Amniotic epithelial cell (primary cell): ENCODE results near the gene HNRNPH3.
A peak's percentile ranks its signal among the peaks of the same experiment; 100 is the strongest.
"Not testable (repeated sequence)": the region's sequence is repeated elsewhere in the genome, so short reads cannot be mapped to it uniquely, and the experiment has no call there.

Experiments used
- DNase-seq: peaks from one replicate; pipeline ENCODE4 v3.0.0-alpha.2; 2010; ENCODE audit warnings: low read depth

HNRNPH3 gene

DNA sequence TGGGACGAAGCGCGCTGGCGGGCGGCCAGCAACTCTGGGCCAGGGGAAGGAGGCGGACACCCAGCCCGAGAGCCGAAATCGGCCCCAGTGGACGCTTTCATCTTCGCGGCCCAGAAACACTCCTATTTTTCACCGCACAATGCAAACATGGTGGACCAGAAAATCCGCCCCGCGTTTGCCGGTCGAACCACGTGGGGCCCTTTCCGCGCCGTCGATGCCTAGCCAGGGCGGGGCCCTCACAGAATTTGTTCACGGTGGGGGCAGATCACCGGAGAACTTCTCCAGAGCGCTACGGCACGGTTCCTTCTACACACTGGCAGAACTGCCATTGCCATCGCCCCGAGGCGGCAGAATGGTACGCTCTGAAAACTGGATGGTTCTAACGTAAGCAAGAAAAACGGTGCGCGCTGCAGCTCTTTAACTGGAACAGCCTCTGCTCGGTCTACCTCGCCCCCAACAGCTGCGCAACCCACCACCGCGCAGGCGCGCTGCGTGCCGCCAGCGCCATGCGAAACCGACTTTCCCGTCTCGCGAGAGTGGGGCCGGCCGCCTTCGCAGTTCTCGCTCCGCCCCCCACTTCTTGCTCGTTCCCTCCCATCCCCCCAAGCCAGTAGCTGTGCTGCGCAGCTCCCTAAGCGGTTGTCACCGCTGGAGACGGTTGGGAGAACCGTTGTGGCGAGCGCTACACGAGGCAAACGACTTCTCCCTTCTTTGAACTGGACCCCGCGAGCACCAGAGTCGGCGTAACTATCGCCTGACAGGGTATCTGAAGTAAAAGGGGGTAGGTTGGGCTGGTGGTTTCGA, at the start of gene HNRNPH3:
Gene HNRNPH3, plus strand, starts transcription at position 610 of the 804 bp plus-strand sequence. CDS start 5,158 bp downstream, outside the sequence.
- peak; percentile 93 for DNase-seq

DNA sequence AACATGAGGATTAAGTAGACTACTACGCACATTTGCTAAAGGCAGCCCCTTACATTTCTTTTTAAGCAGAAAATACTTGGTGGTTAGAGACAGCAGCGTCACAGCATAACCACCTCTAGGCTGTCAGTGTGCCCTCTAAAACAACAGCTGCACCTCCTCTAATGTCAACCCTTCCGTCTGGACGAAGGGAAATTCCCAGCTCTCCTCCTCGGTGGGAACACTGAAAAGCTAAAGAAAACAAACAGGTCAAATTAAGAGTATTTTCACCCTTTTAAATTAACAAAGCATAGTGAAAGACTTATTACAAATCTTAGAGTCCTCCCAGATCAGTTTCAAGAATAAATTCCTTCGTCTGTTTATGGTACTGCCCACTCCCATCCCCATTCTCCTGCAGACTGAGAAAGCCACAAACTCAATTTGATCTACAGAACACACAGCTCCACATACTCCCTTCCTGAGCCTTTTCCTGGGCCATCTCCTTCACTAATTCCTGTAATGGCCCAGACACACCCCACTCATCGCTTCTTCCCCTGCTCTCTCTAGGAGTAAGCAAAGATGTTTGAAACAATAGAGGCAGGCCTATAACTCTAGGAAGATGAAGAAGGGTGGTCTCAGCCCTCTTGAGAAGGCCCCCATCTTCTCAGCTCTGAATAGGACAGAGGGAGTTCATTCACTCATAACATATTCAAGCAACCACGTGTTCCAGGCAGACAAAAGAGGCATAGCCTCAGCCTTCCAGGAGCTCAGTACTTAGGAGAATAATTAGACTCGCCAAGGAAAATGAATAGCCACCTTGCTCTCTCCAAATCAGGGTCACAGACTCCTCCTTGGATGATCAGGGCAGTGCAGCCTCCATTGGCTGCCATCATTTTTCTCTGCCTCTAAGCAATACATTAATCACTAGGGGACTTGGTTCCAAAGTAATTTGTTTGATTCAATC, 47.5 kb upstream of the HNRNPH3 start:
- no peak for DNase-seq

DNA sequence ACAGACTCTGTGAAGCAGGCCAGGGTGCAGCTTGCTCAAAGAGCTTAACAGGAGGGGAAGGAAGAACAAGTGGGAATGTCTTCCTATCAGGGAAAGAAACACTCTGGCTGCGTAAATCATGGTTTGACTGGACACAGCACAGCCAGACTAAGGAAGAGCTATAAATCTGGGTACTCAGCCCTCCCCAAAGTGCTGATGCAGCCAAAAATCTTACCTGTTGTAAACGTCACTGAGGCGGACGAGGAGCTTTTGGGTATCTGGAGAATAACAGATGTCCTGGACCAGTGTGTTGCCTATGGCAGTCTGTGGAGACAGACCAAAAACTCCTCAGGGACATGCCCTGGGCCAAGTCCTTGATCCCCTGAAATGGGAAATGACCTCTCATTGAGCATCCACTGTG, 43.1 kb upstream of the HNRNPH3 start:
- no peak for DNase-seq

DNA sequence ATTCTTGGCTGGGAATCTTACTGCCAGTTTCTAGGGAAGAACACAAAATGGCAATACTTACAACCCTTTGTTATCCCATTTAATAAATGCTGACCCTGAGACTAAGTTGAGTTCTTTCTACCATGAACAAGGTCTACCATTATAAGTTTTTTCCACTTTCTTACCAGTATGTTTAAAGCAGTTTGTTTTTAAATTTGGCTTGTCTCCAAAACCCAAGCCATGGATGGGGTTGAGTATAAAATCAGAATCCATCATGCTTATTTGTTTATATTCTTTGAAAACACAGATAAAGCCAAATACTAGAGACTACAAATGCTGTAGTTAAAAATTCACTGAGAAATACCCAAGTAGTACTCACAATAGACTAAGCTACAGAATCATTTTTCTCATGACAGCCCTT, 41.1 kb upstream of the HNRNPH3 start:
- DNase-seq = no peak

DNA sequence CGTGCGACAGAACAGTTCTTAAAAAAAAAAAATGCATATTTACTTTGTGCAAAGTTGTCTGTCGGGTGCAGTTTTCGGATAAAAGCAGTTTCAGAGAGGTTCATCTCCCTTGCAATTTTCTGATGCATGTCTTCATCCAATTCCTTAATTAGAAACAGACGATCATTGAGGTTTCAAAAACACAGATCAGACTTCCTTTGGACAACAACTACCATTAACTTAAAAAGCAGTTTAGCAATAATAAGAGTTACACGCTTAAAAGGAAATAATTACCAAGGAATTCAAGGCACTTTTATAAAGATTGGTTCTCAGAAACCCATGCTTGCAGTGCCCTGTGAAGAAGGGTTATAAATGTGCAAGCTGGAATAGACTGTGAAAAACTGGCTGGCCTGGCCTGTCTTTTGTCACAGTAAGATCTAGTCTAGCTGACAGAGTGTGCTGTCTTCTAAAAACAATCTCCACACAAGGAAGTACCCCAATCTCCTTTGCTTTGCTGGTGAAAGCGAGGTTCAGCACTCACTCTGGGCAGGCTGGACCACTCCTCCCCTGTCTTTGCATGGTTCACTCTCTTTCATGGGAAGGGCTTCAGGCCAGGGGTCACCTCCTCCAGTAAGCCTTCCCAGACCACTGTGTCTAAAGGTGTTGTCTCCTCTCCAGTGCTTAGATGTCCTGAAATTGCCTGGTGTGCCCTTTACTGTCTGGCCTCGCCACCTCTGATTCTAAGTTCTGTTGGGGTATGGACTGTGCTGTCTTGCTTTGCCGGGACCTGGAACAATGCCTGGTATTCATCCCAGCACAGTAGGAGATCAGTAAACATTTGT, 34.8 kb upstream of the HNRNPH3 start:
- DNase-seq = no peak

DNA sequence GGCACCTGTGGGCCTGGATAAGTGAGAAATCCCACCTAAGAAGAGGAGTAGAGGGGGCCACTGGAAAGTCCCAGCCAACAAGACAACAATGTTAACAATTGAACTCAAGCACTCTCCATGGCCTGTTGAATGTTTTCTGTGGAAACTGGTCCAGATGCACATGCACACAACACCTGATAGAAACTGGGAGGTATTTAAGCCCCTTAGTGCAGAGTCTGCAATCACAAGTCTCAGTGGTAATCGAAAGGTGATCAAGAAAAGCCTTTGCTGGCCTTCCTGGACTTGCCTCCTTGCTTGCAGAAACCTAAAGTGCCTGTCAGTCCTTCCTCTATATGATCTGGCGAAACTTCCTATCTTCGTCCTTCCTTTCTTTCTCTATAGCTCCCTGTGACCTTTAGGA, 30.6 kb upstream of the HNRNPH3 start:
- no peak for DNase-seq

DNA sequence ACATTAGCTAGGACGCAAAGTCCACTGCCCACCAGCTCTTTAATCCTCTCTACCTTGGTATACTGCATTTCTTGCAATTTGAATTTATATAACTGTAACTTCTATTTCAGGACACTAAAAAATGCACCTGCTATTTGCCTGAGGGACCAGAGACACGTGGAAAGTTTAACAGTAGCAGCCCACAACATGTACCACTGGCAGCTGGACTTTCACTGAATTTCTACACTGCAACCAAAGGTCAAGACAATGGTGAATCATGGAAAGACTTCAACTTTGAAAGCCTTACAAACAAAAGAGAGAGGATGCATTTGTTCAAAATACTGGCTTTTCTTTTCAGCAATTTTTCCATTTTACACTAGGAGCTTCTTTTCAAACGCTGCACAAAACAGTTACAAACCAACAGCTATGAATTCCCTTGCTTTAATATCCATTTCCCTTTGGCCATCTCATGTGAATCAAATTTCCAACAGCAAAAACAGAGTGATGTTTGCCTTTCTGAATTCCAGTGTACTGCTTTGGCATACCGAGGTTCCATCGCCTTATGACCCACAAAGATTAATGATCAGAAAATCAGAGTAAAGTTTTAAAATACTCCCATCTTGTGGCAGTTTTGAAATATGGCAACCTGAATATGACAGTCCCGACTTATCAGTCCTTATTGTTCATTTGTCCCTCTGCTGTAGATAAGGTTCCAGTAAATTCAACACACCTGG, 29.9 kb upstream of the HNRNPH3 start:
- peak; percentile 59 for DNase-seq

DNA sequence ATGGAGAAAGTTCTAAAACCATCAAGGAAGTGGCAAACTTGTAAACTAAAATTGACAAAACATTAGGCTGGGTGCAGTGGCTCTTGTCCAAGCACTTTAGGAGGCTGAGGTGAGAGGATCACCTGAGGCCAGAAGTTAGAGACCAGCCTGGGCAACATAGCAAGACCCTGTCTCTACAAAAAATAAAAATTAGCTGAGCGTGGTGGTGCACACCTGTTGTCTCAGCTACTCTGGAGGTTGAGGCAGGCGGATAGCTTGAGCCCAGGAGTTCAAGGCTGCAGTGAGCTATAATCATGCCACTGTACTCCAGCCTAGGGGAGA, 29.4 kb upstream of the HNRNPH3 start:
- DNase-seq = no peak

- no peak for DNase-seq
Measured at GRCh38 chr10:68302871-68303270, 29.0 kb upstream of the HNRNPH3 start.

- no peak for DNase-seq
Measured at GRCh38 chr10:68303849-68304412, 27.9 kb upstream of the HNRNPH3 start.

- no peak for DNase-seq
Measured at GRCh38 chr10:68305854-68306253, 26.0 kb upstream of the HNRNPH3 start.

- no peak for DNase-seq
Measured at GRCh38 chr10:68310531-68310930, 21.3 kb upstream of the HNRNPH3 start.

- DNase-seq = not testable (repeated sequence)
Measured at GRCh38 chr10:68314930-68315329, 16.9 kb upstream of the HNRNPH3 start.

DNA sequence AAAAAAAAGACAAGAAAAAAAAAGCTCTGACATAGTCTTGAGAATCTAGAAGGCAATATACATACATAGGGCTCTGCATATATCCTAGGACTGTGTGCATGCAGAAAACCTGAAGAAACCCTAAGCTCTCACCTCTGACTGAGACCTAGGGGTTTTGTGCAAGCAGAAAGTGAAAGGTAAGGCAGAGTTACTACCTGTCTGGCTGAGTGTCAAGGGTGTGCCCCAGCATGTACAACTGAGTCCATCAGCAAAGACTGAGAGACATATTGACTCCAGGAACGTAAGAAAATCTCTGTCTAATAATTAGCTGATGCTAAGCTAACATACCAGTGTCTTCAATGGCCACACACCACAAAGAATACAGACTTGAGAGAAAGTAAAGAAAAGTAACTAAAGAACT, 16.3 kb upstream of the HNRNPH3 start:
- no peak for DNase-seq

GRCh38 chr10:68318331-68319059, 13.4 kb upstream of the HNRNPH3 start:
- DNase-seq = no peak

- DNase-seq = not testable (repeated sequence)
Measured at GRCh38 chr10:68324396-68324795, 7.5 kb upstream of the HNRNPH3 start.

GRCh38 chr10:68327889-68328786, 3.7 kb upstream of the HNRNPH3 start:
- DNase-seq = peak; percentile 76

DNA sequence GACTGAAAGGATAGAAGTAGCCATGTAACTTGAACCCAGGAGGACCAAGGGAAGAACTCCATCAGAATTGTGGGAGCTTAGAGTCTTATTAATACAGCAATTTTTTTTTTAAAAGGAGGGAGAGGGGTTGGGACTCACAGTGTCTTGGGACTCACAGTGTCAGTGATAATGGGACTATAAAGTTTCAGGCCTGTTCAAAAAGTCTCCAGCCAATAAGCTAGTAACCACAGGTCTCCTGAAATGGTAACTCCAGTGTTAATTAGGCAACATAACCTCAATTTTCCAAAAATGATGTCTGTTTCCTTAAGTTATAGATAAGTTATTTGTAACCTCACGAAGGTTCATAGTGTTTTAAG, 2.4 kb upstream of the HNRNPH3 start:
- no peak for DNase-seq

GRCh38 chr10:68330852-68331454, 911 bp upstream of the HNRNPH3 start:
- peak; percentile 32 for DNase-seq
